HG03571 (cell line): Measurements from ENCODE around the gene CTSZ.
"Not testable (repeated sequence)": the region's sequence is repeated elsewhere in the genome, so short reads cannot be mapped to it uniquely, and the experiment has no call there.

ENCODE experiments used
- ATAC-seq: cut with Tn5 transposase; IDR thresholded peaks from one replicate; pipeline ENCODE4 v1.9.1; 2021; ENCODE audit not compliant: unreplicated experiment

The CTSZ gene

GRCh38 chr20:58982406-58983114 lies 24.5 kb downstream of the CTSZ start:
- no peak for ATAC-seq

GRCh38 chr20:58981628-58982364 lies 25.3 kb downstream of the CTSZ start:
- no peak for ATAC-seq

- peak; percentile 70 for ATAC-seq
These were observed 26.1 kb downstream of the CTSZ start, which contains the start of gene NELFCD for GRCh38 chr20:58980711-58981627. Gene NELFCD, plus strand, starts transcription at chr20:58981256. Its CDS starts 54 bp downstream, at chr20:58981310.

GRCh38 chr20:58978351-58979190 lies 28.5 kb downstream of the CTSZ start:
- no peak for ATAC-seq

- ATAC-seq: no peak
These were observed 30.9 kb downstream of the CTSZ start for GRCh38 chr20:58976061-58976730.

- no peak for ATAC-seq
These were observed 31.7 kb downstream of the CTSZ start for GRCh38 chr20:58975353-58975752.

GRCh38 chr20:58973866-58974265 lies 33.2 kb downstream of the CTSZ start:
- no peak for ATAC-seq

GRCh38 chr20:58973179-58973578 lies 33.9 kb downstream of the CTSZ start:
- no peak for ATAC-seq

GRCh38 chr20:58971429-58971828 lies 35.6 kb downstream of the CTSZ start:
- no peak for ATAC-seq

- no peak for ATAC-seq
These were observed 36.9 kb downstream of the CTSZ start for GRCh38 chr20:58970146-58970545.

- no peak for ATAC-seq
These were observed 37.6 kb downstream of the CTSZ start for GRCh38 chr20:58969439-58969838.

- ATAC-seq: no peak
These were observed 39.2 kb downstream of the CTSZ start for GRCh38 chr20:58967652-58968429.

GRCh38 chr20:58965270-58966064 lies 41.6 kb downstream of the CTSZ start:
- ATAC-seq: no peak

- ATAC-seq: not testable (repeated sequence)
These were observed 43.1 kb downstream of the CTSZ start for GRCh38 chr20:58963922-58964321.

GRCh38 chr20:58963060-58963584 lies 43.9 kb downstream of the CTSZ start:
- ATAC-seq: no peak

GRCh38 chr20:58959652-58960051 lies 47.4 kb downstream of the CTSZ start:
- ATAC-seq: no peak

GRCh38 chr20:58956078-58956477 lies 51.0 kb downstream of the CTSZ start:
- no peak for ATAC-seq

GRCh38 chr20:58953050-58953449 lies 54.0 kb downstream of the CTSZ start:
- no peak for ATAC-seq
